Liver (tissue), 3 donors: Measurements from ENCODE around the gene DCUN1D1.

ENCODE experiments used
- ATF3 ChIP-seq: IDR thresholded peaks from 2 replicates; pipeline ENCODE4 v1.6.1; 2016; ENCODE audit warnings: antibody characterized with exemption
- CTCF ChIP-seq: fragments of 150-350 bp; IDR thresholded peaks from 2 replicates; pipeline ENCODE4 v1.5.1; 2017; ENCODE audit warnings: improper control_type of control experiment, low read depth, low read length; ENCODE audit not compliant: missing input control
- EGR1 ChIP-seq, 2 donors: IDR thresholded peaks; 2 replicates each; pipeline ENCODE4 v1.6.1; 2016 to 2018; ENCODE audit warnings: antibody characterized with exemption in 2 of 2, low read depth in 2 of 2
- GABPA ChIP-seq, 2 donors: IDR thresholded peaks in 1 of 2; conservative IDR thresholded peaks in 1 of 2; 2 replicates each; pipeline ENCODE4 v1.6.1; 2016; ENCODE audit warnings: antibody characterized with exemption in 2 of 2, mild to moderate bottlenecking in 1 of 2, moderate library complexity in 1 of 2
- JUND ChIP-seq, 2 donors: IDR thresholded peaks; 2 replicates each; pipeline ENCODE4 v1.6.1; 2016; ENCODE audit warnings: antibody characterized with exemption in 2 of 2
- MAX ChIP-seq: IDR thresholded peaks from 2 replicates; pipeline ENCODE4 v1.6.1; 2016; ENCODE audit warnings: antibody characterized with exemption
- RAD21 ChIP-seq, 2 donors: IDR thresholded peaks; 2 replicates each; pipeline ENCODE4 v1.6.1; 2016; ENCODE audit warnings: antibody characterized with exemption in 2 of 2, mild to moderate bottlenecking in 2 of 2
- REST ChIP-seq: IDR thresholded peaks from 2 replicates; pipeline ENCODE4 v1.6.1; 2016; ENCODE audit warnings: antibody characterized with exemption, mild to moderate bottlenecking
- SP1 ChIP-seq: IDR thresholded peaks from 2 replicates; pipeline ENCODE4 v1.6.1; 2018; ENCODE audit warnings: antibody characterized with exemption, mild to moderate bottlenecking
- TAF1 ChIP-seq: conservative IDR thresholded peaks from 2 replicates; pipeline ENCODE4 v1.6.1; 2016; ENCODE audit warnings: antibody characterized with exemption, mild to moderate bottlenecking
- YY1 ChIP-seq: IDR thresholded peaks from 2 replicates; pipeline ENCODE4 v1.6.1; 2016; ENCODE audit warnings: antibody characterized with exemption, mild to moderate bottlenecking
- ZBTB33 ChIP-seq: IDR thresholded peaks from 2 replicates; pipeline ENCODE4 v1.6.1; 2016; ENCODE audit warnings: antibody characterized with exemption
- donor health status: healthy.
- donor health status: healthy.

- TF ChIP-seq CTCF (no peak), YY1 (no peak), REST (no peak), SP1 (no peak), MAX (no peak), ATF3 (no peak), ZBTB33 (no peak), RAD21 (IDR thresholded peaks at IDR 0.05) (no peak), JUND (IDR thresholded peaks at IDR 0.05) (no peak), TAF1 (no peak), GABPA (IDR thresholded peaks at IDR 0.05 in 1 of 2, conservative IDR thresholded peaks at IDR 0.05 in 1 of 2) (no peak), EGR1 (IDR thresholded peaks at IDR 0.05; ENCODE audit: low read depth in 2 of 2) (no peak)
These were observed 28.5 kb upstream of the DCUN1D1 start for GRCh38 chr3:183008800-183009199.
